Pulmonary artery endothelial cell (primary cell): ENCODE data around the gene RELN. TPM values are rescaled to one million over a fixed set of nuclear protein-coding genes. Genes with fewer than 3 reads are reported as not detected.
"Not testable (repeated sequence)": the region's sequence is repeated elsewhere in the genome, so short reads cannot be mapped to it uniquely, and the experiment has no call there.

Source experiments
- DNase-seq: peaks from one replicate; pipeline ENCODE4 v3.0.0-alpha.2; 2011; ENCODE audit warnings: low read depth, low spot score
- total RNA-seq: library from RNA; depleted of rRNA; stranded (reverse); fragments of >200 nt; gene quantifications from 2 replicates; pipeline ENCODE4 v1.2.3, GENCODE V29; 2014

RELN gene
- 1.0 and 7.9 TPM in 2 replicates for total RNA-seq

DNA sequence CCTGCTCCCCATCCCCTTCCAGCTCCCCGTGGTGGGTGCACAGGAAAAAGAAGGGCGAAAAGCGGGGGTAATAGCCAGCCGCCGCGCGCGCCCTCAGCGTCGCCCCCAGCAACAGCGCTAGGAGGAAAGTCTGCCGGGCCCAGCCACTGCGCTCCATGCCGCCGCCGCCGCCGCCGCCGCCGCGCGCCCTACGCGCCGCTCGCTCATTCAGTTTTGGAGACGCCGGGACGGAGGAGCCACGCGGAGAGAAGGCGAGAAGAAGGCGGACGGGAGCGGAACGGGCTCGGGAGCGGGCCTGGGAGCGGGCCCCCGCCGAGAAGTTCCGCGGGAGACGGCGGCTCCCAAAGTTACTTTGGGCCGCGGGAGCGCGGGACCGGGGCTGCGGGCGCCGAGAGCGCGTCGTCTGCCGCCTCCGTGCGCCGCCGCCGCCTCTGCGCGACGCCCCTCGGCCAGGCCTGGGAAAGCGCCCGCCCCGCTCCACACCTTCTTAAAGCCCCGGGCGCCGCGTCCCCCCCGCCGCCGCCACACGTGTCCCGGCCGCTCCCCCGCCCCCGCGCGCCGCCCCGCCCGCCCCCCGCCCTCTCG is at the start of gene RELN:
Gene RELN, minus strand, starts transcription at position 459 of the 585 bp plus-strand sequence. Its CDS starts 302 bp downstream, at position 157.
- DNase-seq, result no peak

- DNase-seq, result no peak
These were observed 48.7 kb upstream of the RELN start for GRCh38 chr7:104038136-104038535.

- not testable (repeated sequence) for DNase-seq
These were observed 47.4 kb upstream of the RELN start for GRCh38 chr7:104036889-104037288.

DNA sequence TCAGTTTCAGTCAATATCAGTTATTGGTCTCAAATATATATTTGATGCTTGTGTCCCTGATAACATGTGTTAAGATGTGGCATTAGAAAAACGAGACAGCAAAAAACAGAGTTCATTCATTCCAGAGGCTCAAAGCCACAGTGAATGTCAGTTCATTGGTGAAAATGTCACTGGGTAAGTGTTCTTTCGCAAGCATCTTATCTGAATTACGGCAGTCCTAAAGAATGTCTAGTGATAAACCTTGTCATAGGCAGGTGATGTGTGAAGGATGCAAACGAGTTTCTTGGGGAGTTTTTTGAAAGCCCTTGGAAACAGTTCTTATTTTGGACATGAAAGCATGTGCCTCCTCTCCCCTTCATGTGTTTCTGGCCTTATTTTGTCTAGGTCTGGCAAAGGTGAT is 45.9 kb upstream of the RELN start:
- no peak for DNase-seq

GRCh38 chr7:104034679-104035078 is 45.2 kb upstream of the RELN start:
- no peak for DNase-seq

DNA sequence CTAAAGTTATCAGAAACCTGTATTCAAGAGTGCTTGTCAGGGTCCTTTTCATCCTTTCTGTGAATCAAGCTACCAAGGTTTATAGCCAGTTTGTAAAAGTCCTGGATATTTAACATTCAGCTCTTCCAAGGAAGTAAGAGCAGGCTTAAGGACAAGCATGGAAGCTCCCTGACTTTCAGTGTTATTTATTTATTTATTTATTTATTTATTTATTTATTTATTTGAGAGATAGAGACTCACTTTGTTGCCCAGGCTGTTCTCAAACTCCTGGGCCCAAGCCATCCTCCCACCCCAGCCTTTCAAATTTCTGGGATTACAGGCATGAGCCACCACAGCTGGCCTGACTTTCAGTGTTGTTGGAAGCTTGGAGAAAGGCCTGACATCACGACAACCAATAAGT is 44.4 kb upstream of the RELN start:
- DNase-seq, result no peak

GRCh38 chr7:104032486-104032885 is 43.0 kb upstream of the RELN start:
- no peak for DNase-seq

GRCh38 chr7:104029765-104030164 is 40.3 kb upstream of the RELN start:
- no peak for DNase-seq

GRCh38 chr7:104024632-104025031 is 35.2 kb upstream of the RELN start:
- no peak for DNase-seq

DNA sequence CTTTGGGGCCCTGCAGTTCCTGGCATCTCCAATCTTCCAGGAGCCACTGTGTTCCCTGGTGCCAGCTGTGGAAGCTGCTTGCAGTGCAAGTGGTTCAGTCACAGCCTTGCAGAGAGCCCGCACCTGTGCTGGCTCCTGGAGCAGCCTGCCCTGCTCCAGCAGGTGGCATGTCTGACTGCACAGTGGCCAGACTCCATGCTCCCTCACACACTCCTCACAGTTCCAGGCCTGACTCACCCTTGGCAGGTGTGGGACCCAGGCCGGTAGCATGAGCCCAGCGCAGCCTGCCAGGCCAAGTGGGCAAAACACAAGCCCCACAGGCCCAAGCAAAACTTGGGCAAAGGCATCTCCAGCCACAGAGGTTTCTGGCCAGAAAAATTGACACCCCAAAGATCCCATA is 33.6 kb upstream of the RELN start:
- DNase-seq, result no peak

DNA sequence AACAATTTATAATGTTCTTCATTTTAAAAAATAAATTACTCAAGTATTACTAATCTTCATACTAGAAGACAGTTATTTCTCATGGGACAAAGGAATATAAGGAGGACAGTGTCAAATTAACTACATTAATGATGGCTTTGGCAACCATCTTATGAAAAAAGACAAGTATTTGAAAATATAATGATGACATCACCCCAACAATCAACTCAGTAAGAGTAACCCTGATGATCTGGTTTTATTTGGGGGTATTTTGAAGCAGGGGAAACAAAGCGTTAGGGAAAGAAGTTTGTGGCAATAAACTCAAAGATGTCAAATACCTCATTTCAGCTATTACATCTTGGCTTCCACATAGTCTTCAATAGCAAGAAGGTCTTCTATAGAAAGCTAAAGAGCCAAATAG is 29.0 kb upstream of the RELN start:
- DNase-seq, result no peak

GRCh38 chr7:104017001-104017400 is 27.5 kb upstream of the RELN start:
- DNase-seq, result no peak

DNA sequence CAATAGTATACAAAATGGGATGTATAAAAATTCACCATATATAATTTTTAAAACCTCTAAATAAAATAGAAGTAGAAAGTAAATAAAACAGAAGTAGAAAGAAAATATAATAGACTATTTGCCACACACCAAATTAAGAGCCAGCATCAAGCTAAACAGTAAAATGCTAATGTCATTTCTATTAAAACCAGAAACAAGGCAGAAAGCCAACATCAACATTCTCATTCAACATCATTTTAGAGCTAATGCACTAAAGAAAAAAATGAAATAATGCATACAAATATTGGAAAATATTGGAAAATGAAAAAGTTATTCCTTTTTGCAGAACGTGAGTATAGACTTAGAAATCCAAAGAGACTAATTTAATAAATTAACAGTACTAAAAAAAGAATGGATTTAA is 23.4 kb upstream of the RELN start:
- no peak for DNase-seq

DNA sequence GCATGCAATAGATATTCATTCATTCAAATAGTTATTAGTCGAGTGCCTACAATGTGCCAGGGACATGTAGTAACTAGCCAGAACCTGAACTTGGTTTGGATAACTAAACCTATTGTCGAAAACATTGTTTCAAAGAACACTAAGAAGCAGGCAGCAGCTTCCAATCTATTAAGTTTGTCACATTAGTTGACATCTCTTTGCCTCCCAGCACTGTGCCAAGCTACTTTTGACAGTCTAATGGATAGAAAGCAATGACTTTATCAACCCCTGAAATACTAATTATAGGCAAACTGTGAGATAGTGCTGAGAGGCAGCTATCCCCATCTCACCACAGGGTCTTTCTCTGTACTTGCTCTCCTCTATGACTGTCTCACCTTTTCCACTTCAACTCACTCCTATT is 22.4 kb upstream of the RELN start:
- DNase-seq, result no peak

DNA sequence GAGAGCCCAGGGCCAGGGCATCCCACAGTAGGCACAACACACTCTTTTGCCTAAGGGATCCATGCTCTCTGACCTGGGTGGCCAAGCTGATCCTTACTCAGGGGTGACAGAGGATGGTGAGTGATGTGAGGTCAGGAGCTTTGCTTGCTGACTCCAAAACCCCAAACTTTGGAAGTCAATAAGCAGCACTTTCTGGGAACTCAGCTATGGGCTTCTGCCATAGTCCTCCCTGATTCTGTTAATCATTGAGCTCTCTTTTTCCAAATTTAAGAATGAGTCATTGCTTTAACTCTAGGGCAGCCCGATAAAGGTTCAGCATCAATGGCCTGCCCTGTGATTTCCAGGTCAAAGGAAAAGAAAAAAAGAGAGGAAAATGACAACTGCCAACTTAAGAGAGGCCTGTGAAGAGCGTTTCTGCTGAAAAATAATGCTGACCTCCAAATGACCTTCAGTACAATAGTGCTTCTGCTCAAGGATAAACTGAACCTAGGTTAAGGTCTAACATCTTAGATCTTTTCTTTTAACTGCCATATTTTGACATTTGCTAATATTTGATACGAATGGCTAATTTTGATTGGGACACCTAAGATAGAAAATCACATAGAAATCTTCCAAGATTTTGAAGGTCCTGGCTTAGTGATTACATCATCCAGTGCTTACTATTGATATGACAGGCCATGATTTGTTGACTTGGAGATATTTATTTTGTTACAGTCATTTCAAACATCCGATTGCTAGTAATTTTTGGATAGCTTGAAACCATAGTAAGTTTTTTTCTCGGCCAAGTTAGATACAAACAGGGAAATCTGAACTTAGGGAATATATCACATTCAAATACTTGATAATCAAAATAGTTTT is 20.8 kb upstream of the RELN start:
- no peak for DNase-seq

- no peak for DNase-seq
These were observed 18.6 kb upstream of the RELN start for GRCh38 chr7:104008107-104008506.

DNA sequence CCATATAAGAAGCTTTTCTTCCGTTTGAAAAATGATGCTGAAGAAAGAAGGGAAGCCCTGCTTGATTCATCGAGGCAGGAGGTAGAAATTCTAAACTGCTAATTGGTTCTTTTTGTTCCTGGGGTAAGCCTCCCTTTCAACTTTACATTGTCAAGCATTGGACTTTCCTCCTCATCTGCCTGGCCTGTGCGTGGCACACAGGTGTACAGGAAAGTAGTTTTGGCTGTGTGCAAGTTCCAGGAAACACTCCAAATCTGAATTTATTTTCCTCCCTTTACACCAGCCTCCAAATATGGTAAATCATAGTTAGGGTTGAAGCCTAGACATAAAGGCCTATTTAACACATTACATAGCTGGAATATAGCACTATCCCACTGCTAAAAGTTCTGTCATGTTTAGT is 18.2 kb upstream of the RELN start:
- no peak for DNase-seq

GRCh38 chr7:104005197-104005596 is 15.7 kb upstream of the RELN start:
- no peak for DNase-seq

- DNase-seq, result no peak
These were observed 7.2 kb upstream of the RELN start for GRCh38 chr7:103996639-103997038.

- DNase-seq, result no peak
These were observed 6.6 kb upstream of the RELN start for GRCh38 chr7:103996017-103996551.

- DNase-seq, result no peak
These were observed 6.1 kb upstream of the RELN start for GRCh38 chr7:103995554-103995953.

- no peak for DNase-seq
These were observed 4.1 kb upstream of the RELN start for GRCh38 chr7:103993551-103993950.

DNA sequence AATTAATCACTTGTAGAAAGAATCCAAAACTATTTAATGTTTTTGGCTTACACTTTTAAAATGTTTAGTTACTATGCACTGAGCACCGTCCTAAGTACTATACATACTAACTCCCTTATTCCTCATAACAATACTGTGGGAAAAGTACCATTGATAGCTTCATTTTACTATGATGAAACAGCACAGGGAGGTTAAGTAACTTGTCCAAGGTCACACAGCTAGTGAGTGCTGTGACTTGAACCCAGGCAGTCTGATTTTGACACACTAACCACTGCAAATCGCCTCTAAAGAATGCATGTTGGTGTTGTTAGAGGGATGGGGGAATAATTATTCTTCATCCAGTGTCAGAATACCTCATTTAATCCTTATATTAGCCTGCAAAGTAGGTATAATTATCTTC is 1.9 kb upstream of the RELN start:
- DNase-seq, result no peak
